Suprapubic skin (tissue), 4 donors: ENCODE measurements around the gene DIAPH2. TPM values are rescaled to one million over a fixed set of nuclear protein-coding genes. Genes with fewer than 3 reads are reported as not detected.

ENCODE experiments used
- DNase-seq, 2 donors: peaks; one replicate each; pipeline ENCODE4 v3.0.0-alpha.2; 2019; ENCODE audit warnings: low spot score in 2 of 2
- H3K27ac ChIP-seq: fragments of 200-600 bp; sonication (generic); one replicate; pipeline ENCODE4 v1.5.1; 2019
- H3K27me3 ChIP-seq: fragments of 200-600 bp; sonication (generic); one replicate; pipeline ENCODE4 v1.5.1; 2019
- H3K36me3 ChIP-seq: fragments of 200-600 bp; sonication (generic); one replicate; pipeline ENCODE4 v1.5.1; 2019
- H3K4me1 ChIP-seq: fragments of 200-600 bp; sonication (generic); one replicate; pipeline ENCODE4 v1.5.1; 2019
- H3K4me3 ChIP-seq: fragments of 200-600 bp; sonication (generic); one replicate; pipeline ENCODE4 v1.5.1; 2019; ENCODE audit warnings: mild to moderate bottlenecking
- H3K9me3 ChIP-seq: fragments of 200-600 bp; sonication (generic); one replicate; pipeline ENCODE4 v1.5.1; 2019
- CTCF ChIP-seq, 2 donors: fragments of 200-600 bp in 1 of 2; fragments of 450-650 bp in 1 of 2; sonication (generic) in 1 of 2; IDR thresholded peaks; one replicate each; pipeline ENCODE4 v1.5.1; 2016 to 2019; ENCODE audit warnings: antibody characterized with exemption in 2 of 2, mild to moderate bottlenecking in 1 of 2, moderate library complexity in 1 of 2
- EP300 ChIP-seq: sonication (generic); formaldehyde crosslinking; IDR thresholded peaks from one replicate; pipeline ENCODE4 v1.6.1; 2017; ENCODE audit warnings: antibody characterized with exemption
- POLR2A ChIP-seq, 2 donors: fragments of 450-650 bp; IDR thresholded peaks; one replicate each; pipeline ENCODE4 v1.6.1; 2017; ENCODE audit warnings: antibody characterized with exemption in 2 of 2, mild to moderate bottlenecking in 2 of 2, moderate library complexity in 2 of 2
- POLR2AphosphoS5 ChIP-seq, 3 donors: sonication (generic); formaldehyde crosslinking; IDR thresholded peaks; one replicate each; pipeline ENCODE4 v1.6.1; 2017; ENCODE audit warnings: antibody characterized with exemption in 3 of 3
- WGBS: methylation state at CpG from one replicate; pipeline ENCODE4 v1.1.5; 2018; 5-methylcytosine and 5-hydroxymethylcytosine counted together
- total RNA-seq, 4 donors: library from RNA; depleted of rRNA; stranded (reverse); fragments of >200 nt; gene quantifications; one replicate each; pipeline ENCODE4 v1.1.0, GENCODE V29; 2016

The DIAPH2 gene
- total RNA-seq, 4 donors from 2014 or later = 17.5 to 38.7 (median 18.6) TPM

DNA sequence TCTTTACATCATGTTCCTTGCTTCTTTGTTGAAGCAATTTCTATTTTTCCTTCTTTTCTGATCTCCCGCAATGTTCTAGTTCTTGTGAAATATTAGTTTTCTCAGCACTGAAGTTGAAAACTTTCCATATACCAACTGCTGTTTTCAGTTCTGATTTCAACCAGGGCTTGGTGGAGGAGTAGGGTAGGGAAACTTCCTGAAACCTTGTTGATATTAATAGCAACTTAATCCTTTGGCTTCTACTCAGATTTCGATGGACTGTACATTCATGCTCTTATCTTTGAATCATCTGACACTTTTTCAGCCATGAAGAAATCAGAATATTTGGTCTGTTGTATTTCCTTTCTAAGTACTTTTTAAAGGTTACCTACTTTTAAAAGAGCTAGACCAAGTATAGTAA, 514.9 kb downstream of the DIAPH2 start:
- no peak for TF ChIP-seq EP300
- no peak for TF ChIP-seq POLR2AphosphoS5 (IDR thresholded peaks at IDR 0.05)
- no peak for TF ChIP-seq POLR2A (IDR thresholded peaks at IDR 0.05)
- no peak for TF ChIP-seq CTCF (IDR thresholded peaks at IDR 0.05)
- Histone ChIP-seq H3K4me1 (no peaks in the 10 kb centered on the region), H3K4me3 (no peak overlapping the region), H3K27ac (no peak overlapping the region), H3K36me3 (no peaks in the 10 kb centered on the region), H3K27me3 (no peaks in the 10 kb centered on the region), H3K9me3 (no peaks in the 10 kb centered on the region)
- no peak for DNase-seq
- WGBS = 67% methylated on average over 2 of the region's 2 CpGs

DNA sequence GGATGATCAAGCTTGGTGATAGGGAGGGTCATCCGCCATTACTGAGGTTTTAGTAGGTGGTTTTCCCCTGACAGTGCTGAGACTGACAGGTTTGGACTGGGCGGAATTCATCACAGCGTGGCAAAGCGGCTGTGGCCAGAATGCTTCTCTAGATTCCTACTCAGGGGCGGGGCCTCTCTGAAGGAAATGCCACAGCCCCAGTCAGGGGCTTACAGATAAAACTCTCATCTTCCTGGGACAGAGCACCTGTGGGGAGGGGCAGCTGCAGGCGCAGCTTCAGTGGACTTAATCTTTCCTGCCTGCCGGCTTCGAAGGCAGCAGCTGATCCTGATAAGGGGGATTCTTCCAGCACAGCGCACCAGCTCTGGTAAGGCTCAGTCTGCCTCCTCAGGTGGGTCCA, 515.8 kb downstream of the DIAPH2 start:
- Histone ChIP-seq H3K27ac (no peak overlapping the region), H3K9me3 (no peaks in the 10 kb centered on the region), H3K4me3 (no peak overlapping the region), H3K4me1 (no peaks in the 10 kb centered on the region), H3K27me3 (no peaks in the 10 kb centered on the region), H3K36me3 (no peaks in the 10 kb centered on the region)
- no peak for DNase-seq
- 72% methylated on average over 8 of the region's 9 CpGs for WGBS
- TF ChIP-seq EP300 = no peak
- no peak for TF ChIP-seq POLR2A (IDR thresholded peaks at IDR 0.05)
- TF ChIP-seq CTCF (IDR thresholded peaks at IDR 0.05) = no peak
- no peak for TF ChIP-seq POLR2AphosphoS5 (IDR thresholded peaks at IDR 0.05)

- Histone ChIP-seq H3K27me3 (no peaks in the 10 kb centered on the region), H3K9me3 (no peaks in the 10 kb centered on the region), H3K4me3 (no peak overlapping the region), H3K4me1 (no peaks in the 10 kb centered on the region), H3K36me3 (no peaks in the 10 kb centered on the region), H3K27ac (no peak overlapping the region)
- TF ChIP-seq EP300 (no peak), CTCF (IDR thresholded peaks at IDR 0.05) (no peak), POLR2AphosphoS5 (IDR thresholded peaks at IDR 0.05) (no peak), POLR2A (IDR thresholded peaks at IDR 0.05) (no peak)
- DNase-seq = no peak
- 96% methylated on average over 2 of the region's 2 CpGs for WGBS
Observed at GRCh38 chrX:97210501-97210900, 525.9 kb downstream of the DIAPH2 start.

DNA sequence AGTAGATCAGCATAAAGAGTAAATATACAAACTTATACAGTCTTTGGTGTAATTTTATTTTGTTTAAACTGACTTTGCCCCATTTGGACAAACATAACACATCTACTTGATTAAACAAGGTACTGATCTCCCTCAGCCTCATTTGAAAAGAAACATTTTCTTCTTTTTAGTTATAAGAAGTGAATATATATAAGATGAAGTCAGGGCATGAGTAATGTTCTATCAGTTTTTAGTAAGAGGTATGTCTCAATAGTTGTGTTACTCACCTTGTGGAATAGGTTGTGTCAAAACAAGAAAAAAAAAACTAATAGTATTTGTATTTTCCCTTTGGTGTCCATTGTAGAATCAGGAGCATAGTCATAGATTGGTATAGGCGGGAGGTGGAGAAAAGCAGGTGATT, 526.4 kb downstream of the DIAPH2 start:
- no peaks in the 10 kb centered on the region for H3K27me3 ChIP-seq
- 85% methylated on average over 1 of the region's 1 CpG for WGBS
- H3K4me1 ChIP-seq = no peaks in the 10 kb centered on the region
- H3K4me3 ChIP-seq = no peak overlapping the region
- TF ChIP-seq POLR2A (IDR thresholded peaks at IDR 0.05) = no peak
- TF ChIP-seq CTCF (IDR thresholded peaks at IDR 0.05) = no peak
- no peak for TF ChIP-seq POLR2AphosphoS5 (IDR thresholded peaks at IDR 0.05)
- TF ChIP-seq EP300 = no peak
- DNase-seq = no peak
- H3K36me3 ChIP-seq = no peaks in the 10 kb centered on the region
- no peak overlapping the region for H3K27ac ChIP-seq
- no peaks in the 10 kb centered on the region for H3K9me3 ChIP-seq

DNA sequence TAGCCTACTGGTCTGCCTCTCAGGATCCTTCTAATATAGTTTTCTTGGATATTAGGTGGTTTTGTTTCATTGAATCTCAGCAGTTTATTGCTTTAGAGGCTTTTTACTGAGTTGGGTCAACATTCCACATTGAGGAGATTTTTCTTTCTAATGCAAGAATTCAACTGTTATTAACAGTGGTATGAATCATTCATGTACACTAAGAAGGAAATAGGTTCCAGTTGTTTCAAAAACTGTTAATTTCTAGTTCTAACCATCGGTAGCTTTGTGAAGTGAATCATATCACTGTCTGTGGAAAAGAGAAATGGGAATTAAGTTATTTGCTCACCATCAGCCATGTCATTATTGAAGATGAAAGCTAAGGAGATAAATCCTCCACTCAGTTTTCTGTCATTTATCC, 530.5 kb downstream of the DIAPH2 start:
- no peaks in the 10 kb centered on the region for H3K4me1 ChIP-seq
- H3K27ac ChIP-seq = no peak overlapping the region
- H3K36me3 ChIP-seq = no peaks in the 10 kb centered on the region
- TF ChIP-seq CTCF (IDR thresholded peaks at IDR 0.05) (no peak), EP300 (no peak), POLR2AphosphoS5 (IDR thresholded peaks at IDR 0.05) (no peak), POLR2A (IDR thresholded peaks at IDR 0.05) (no peak)
- H3K4me3 ChIP-seq = no peak overlapping the region
- 73% methylated on average over 1 of the region's 1 CpG for WGBS
- no peak for DNase-seq
- H3K27me3 ChIP-seq = no peaks in the 10 kb centered on the region
- no peaks in the 10 kb centered on the region for H3K9me3 ChIP-seq
